SK-N-SH (cell line): ENCODE data around the gene LGI1. TPM values are rescaled to one million over a fixed set of nuclear protein-coding genes. Genes with fewer than 3 reads are reported as not detected.

Source experiments
- CTCF ChIA-PET: fragments of 300-600, 350-600 bp; formaldehyde crosslinking; extraction: SDS; loops from one replicate; lab custom pipeline; 2021; lab: Yijun Ruan, JAX
- POLR2A ChIA-PET: fragments of 350-600 bp; sonication (Branson Sonifier 250); formaldehyde crosslinking; extraction: SDS; loops from one replicate; lab custom pipeline; 2020; ENCODE audit warnings: antibody characterized with exemption, inconsistent platforms; lab: Yijun Ruan, JAX
- DNase-seq: peaks from one replicate; pipeline ENCODE4 v3.0.0; 2012
- H2AFZ ChIP-seq: fragments of 200-600 bp; sonication (generic); 2 replicates; pipeline ENCODE4 v1.8.1; 2016; ENCODE audit warnings: antibody characterized with exemption, mild to moderate bottlenecking, low read depth
- H3F3A ChIP-seq: fragments of 200-600 bp; sonication (generic); replicated peaks from 2 replicates; pipeline ENCODE3; 2016; ENCODE audit warnings: antibody characterized with exemption, mild to moderate bottlenecking; ENCODE audit not compliant: insufficient read depth
- H3K27ac ChIP-seq, 2 experiments: fragments of 200-500 bp in 1 of 2; fragments of 200-600 bp in 1 of 2; sonication (Bioruptor generic) in 1 of 2; sonication (generic), shearing (Covaris generic) in 1 of 2; 2 replicates each; pipeline versions ENCODE4 v1.5.1 to v1.6.1; 2014 to 2016; ENCODE audit warnings: low read depth in 2 of 2, inconsistent platforms in 1 of 2, low read length in 1 of 2, mild to moderate bottlenecking in 1 of 2, mixed read lengths in 1 of 2
- H3K27me3 ChIP-seq: fragments of 200-600 bp; sonication (generic), shearing (Covaris generic); 2 replicates; pipeline ENCODE4 v1.6.1; 2016; ENCODE audit warnings: mixed run types; ENCODE audit not compliant: insufficient read depth
- H3K36me3 ChIP-seq, 2 experiments: fragments of 200-500 bp in 1 of 2; fragments of 200-600 bp in 1 of 2; sonication (Bioruptor generic) in 1 of 2; sonication (generic) in 1 of 2; replicated peaks in 1 of 2; 2 replicates each; pipeline versions ENCODE3 to v1.5.1; 2014 to 2016; ENCODE audit warnings: low read length in 1 of 2, mild to moderate bottlenecking in 1 of 2; ENCODE audit not compliant: insufficient read depth in 2 of 2, control insufficient read depth in 1 of 2
- H3K4me1 ChIP-seq, 2 experiments: fragments of 200-500 bp in 1 of 2; fragments of 200-600 bp in 1 of 2; sonication (Bioruptor generic) in 1 of 2; sonication (generic), shearing (Covaris generic) in 1 of 2; 2 replicates each; pipeline versions ENCODE4 v1.5.1 to v1.6.1; 2014 to 2016; ENCODE audit warnings: low read depth in 1 of 2, low read length in 1 of 2, mixed run types in 1 of 2; ENCODE audit not compliant: insufficient read depth in 2 of 2, control insufficient read depth in 1 of 2
- H3K4me2 ChIP-seq: fragments of 200-600 bp; sonication (generic), shearing (Covaris generic); 2 replicates; pipeline ENCODE4 v1.6.1; 2017; ENCODE audit warnings: mixed run types
- H3K4me3 ChIP-seq, 2 experiments: fragments of 200-500 bp in 1 of 2; fragments of 200-600 bp in 1 of 2; sonication (Bioruptor generic) in 1 of 2; sonication (generic), shearing (Covaris generic) in 1 of 2; 2 replicates each; pipeline versions ENCODE4 v1.5.1 to v1.8.1; 2014 to 2016; ENCODE audit warnings: low read depth in 2 of 2, inconsistent platforms in 1 of 2, low read length in 1 of 2, mild to moderate bottlenecking in 1 of 2, mixed read lengths in 1 of 2, moderate library complexity in 1 of 2
- H3K79me2 ChIP-seq: fragments of 200-600 bp; sonication (generic); 2 replicates; pipeline ENCODE4 v1.8.1; 2017; ENCODE audit warnings: mild to moderate bottlenecking; ENCODE audit not compliant: insufficient read depth
- H3K9ac ChIP-seq: fragments of 200-600 bp; sonication (generic); 2 replicates; pipeline ENCODE4 v1.6.1; 2017; ENCODE audit warnings: mixed run types
- H3K9me2 ChIP-seq: fragments of 200-600 bp; sonication (generic); 2 replicates; pipeline ENCODE4 v1.6.1; 2017; ENCODE audit warnings: mixed run types
- H3K9me3 ChIP-seq: fragments of 200-600 bp; sonication (generic); 2 replicates; pipeline ENCODE4 v1.6.1; 2017; ENCODE audit warnings: mixed run types, mild to moderate bottlenecking, moderate library complexity
- H4K20me1 ChIP-seq: fragments of 200-600 bp; sonication (generic); 2 replicates; pipeline ENCODE4 v1.6.1; 2017; ENCODE audit warnings: mild to moderate bottlenecking, mixed run types; ENCODE audit not compliant: insufficient read depth
- ELF1 ChIP-seq: IDR thresholded peaks from 2 replicates; pipeline ENCODE4 v1.4.0; 2012
- EP300 ChIP-seq, 2 experiments: IDR thresholded peaks; 2 replicates each; pipeline versions ENCODE4 v1.4.0 to v1.6.1; 2012; ENCODE audit warnings: borderline replicate concordance in 1 of 2, low read depth in 1 of 2, low read length in 1 of 2
- EZH2phosphoT487 ChIP-seq: fragments of 200-600 bp; sonication (generic); IDR thresholded peaks from 2 replicates; pipeline ENCODE4 v1.6.1; 2017; ENCODE audit warnings: low read depth, mixed run types, mild to moderate bottlenecking, antibody characterized with exemption, moderate library complexity, borderline replicate concordance
- FOSL2 ChIP-seq: IDR thresholded peaks from 2 replicates; pipeline ENCODE4 v1.4.0; 2012; ENCODE audit warnings: low read depth, mild to moderate bottlenecking, moderate library complexity, borderline replicate concordance
- FOXJ3 ChIP-seq: sonication (generic); formaldehyde crosslinking; IDR thresholded peaks from 2 replicates; pipeline ENCODE4 v1.5.1; 2020; ENCODE audit warnings: mild to moderate bottlenecking, missing genetic modification reagents
- FOXM1 ChIP-seq: IDR thresholded peaks from 2 replicates; pipeline ENCODE4 v1.4.0; 2012; ENCODE audit warnings: low read depth, mild to moderate bottlenecking
- MAX ChIP-seq: IDR thresholded peaks from 2 replicates; pipeline ENCODE4 v1.4.0; 2012; ENCODE audit warnings: low read depth
- MEF2A ChIP-seq: IDR thresholded peaks from 2 replicates; pipeline ENCODE4 v1.4.0; 2012; ENCODE audit warnings: low read depth, borderline replicate concordance
- NRF1 ChIP-seq: IDR thresholded peaks from 2 replicates; pipeline ENCODE4 v1.6.1; 2012; ENCODE audit warnings: low read depth, mild to moderate bottlenecking, low read length
- PBX3 ChIP-seq: IDR thresholded peaks from 2 replicates; pipeline ENCODE4; 2012
- POLR2AphosphoS5 ChIP-seq: IDR thresholded peaks from 2 replicates; pipeline ENCODE4 v1.6.1; 2012; ENCODE audit warnings: low read depth, low read length
- RAD21 ChIP-seq: IDR thresholded peaks from 2 replicates; pipeline ENCODE4 v1.6.1; 2012; ENCODE audit warnings: mild to moderate bottlenecking, low read length
- RCOR1 ChIP-seq: fragments of 150-350 bp; IDR thresholded peaks from 2 replicates; pipeline ENCODE4 v1.6.1; 2017; ENCODE audit warnings: antibody characterized with exemption, low read length
- REST ChIP-seq: IDR thresholded peaks from 2 replicates; pipeline ENCODE4 v1.6.1; 2012; ENCODE audit warnings: mild to moderate bottlenecking, low read depth, low read length, moderate library complexity
- RFX5 ChIP-seq: IDR thresholded peaks from 2 replicates; pipeline ENCODE4 v1.6.1; 2012; ENCODE audit warnings: mild to moderate bottlenecking, improper control_type of control experiment, low read length
- SIN3A ChIP-seq: IDR thresholded peaks from 2 replicates; pipeline ENCODE4 v1.6.1; 2012; ENCODE audit warnings: low read depth, mild to moderate bottlenecking, low read length, moderate library complexity, borderline replicate concordance
- SMC3 ChIP-seq: IDR thresholded peaks from 2 replicates; pipeline ENCODE4 v1.6.1; 2012; ENCODE audit warnings: low read depth, low read length, improper control_type of control experiment
- TAF1 ChIP-seq: IDR thresholded peaks from 2 replicates; pipeline ENCODE4 v1.6.1; 2012; ENCODE audit warnings: low read depth, mild to moderate bottlenecking, low read length, moderate library complexity, borderline replicate concordance
- TCF12 ChIP-seq: IDR thresholded peaks from 2 replicates; pipeline ENCODE4 v1.4.0; 2012
- WGBS: methylation state at CpG from one replicate; pipeline ENCODE4 v1.1.6; 2017; ENCODE audit warnings: low lambda C conversion rate; 5-methylcytosine and 5-hydroxymethylcytosine counted together
- polyA plus RNA-seq, 3 experiments: library from polyadenylated mRNA; depleted of rRNA; stranded (reverse); fragments of >200 nt; gene quantifications; 2 replicates each; pipeline ENCODE4 v1.2.3, GENCODE V29; 2012

The LGI1 gene
- polyA plus RNA-seq, 1 of the 3 experiments (the other 2 are of a cell fraction), result 0.03 TPM

- ChIA-PET POLR2A (no interaction called here), CTCF (interaction anchor here (1.3 to 5.2 kb wide), 4 partner anchors 41 to 106 kb away, joined by 4 to 28 read pairs (median 10); partner anchors contain the start of gene FRA10AC1)
- H3K9me3 ChIP-seq, result no peaks in the 10 kb centered on the region
- DNase-seq, result no peak
- no peaks in the 10 kb centered on the region for H3K36me3 ChIP-seq
- H3K4me2 ChIP-seq, result no peak overlapping the region
- H3K9ac ChIP-seq, result no peak overlapping the region
- no peaks in the 10 kb centered on the region for H4K20me1 ChIP-seq
- H3K9me2 ChIP-seq, result no peaks in the 10 kb centered on the region
- H3F3A ChIP-seq, result peaks cover under 1% of the 10 kb centered on the region
- H2AFZ ChIP-seq, result no peak overlapping the region
- H3K79me2 ChIP-seq, result no peaks in the 10 kb centered on the region
- no peak overlapping the region for H3K27ac ChIP-seq
- no peak for TF ChIP-seq RAD21
- no peak for TF ChIP-seq SIN3A
- TF ChIP-seq MEF2A, result no peak
- no peak for TF ChIP-seq EZH2phosphoT487
- TF ChIP-seq RCOR1, result no peak
- TF ChIP-seq FOXM1, result no peak
- TF ChIP-seq ELF1, result no peak
- no peak for TF ChIP-seq PBX3
- TF ChIP-seq POLR2AphosphoS5, result no peak
- no peak for TF ChIP-seq NRF1
- H3K4me1 ChIP-seq, result peaks cover 0 to 16% of the 10 kb centered on the region in 2 experiments; a peak in 1 of 4 replicates
- H3K4me3 ChIP-seq, result no peak overlapping the region
- no peaks in the 10 kb centered on the region for H3K27me3 ChIP-seq
Observed at GRCh38 chr10:93752761-93753160, 5.0 kb upstream of the LGI1 start.

GRCh38 chr10:93753621-93754250 is 4.0 kb upstream of the LGI1 start:
- 72% methylated on average over 3 of the region's 3 CpGs for WGBS
- ChIA-PET CTCF (interaction anchor here (1.8 to 5.2 kb wide), 3 partner anchors 52 to 105 kb away, joined by 8 to 28 read pairs (median 11); partner anchors contain the start of gene FRA10AC1), POLR2A (no interaction called here)
- Histone ChIP-seq H4K20me1 (no peaks in the 10 kb centered on the region), H2AFZ (no peak overlapping the region), H3K36me3 (no peaks in the 10 kb centered on the region), H3K27ac (no peak overlapping the region), H3K79me2 (no peaks in the 10 kb centered on the region), H3K27me3 (no peaks in the 10 kb centered on the region), H3K4me1 (peaks cover 0 to 22% of the 10 kb centered on the region in 2 experiments; a peak in 2 of 4 replicates), H3K9me3 (no peaks in the 10 kb centered on the region), H3F3A (no peaks in the 10 kb centered on the region), H3K4me2 (no peak overlapping the region)
- no peak for DNase-seq
- no peak for TF ChIP-seq REST
- TF ChIP-seq ELF1, result no peak
- no peak for TF ChIP-seq EP300 (IDR thresholded peaks at IDR 0.05; ENCODE audit: borderline replicate concordance in 1 of 2, low read depth in 1 of 2, low read length in 1 of 2)
- no peak for TF ChIP-seq TCF12
- TF ChIP-seq FOXJ3 (CRISPR knock-in tag), result no peak
- no peak for TF ChIP-seq MAX
- TF ChIP-seq RFX5, result no peak
- no peak for TF ChIP-seq FOSL2
- no peak for TF ChIP-seq SMC3
- no peak for TF ChIP-seq POLR2AphosphoS5
- no peak for TF ChIP-seq TAF1
- TF ChIP-seq, all 33 proteins: peak for 0
- Histone ChIP-seq H3K9me2 (no peaks in the 10 kb centered on the region), H3K9ac (no peak overlapping the region), H3K4me3 (no peak overlapping the region)
